ENCODE measurements around the gene ADGRE3.

GRCh38 chr19:14719162-14719561 lies 44.5 kb upstream of the ADGRE3 start:
- TF ChIP-seq CTCF (conservative IDR thresholded peaks at IDR 0.05; ENCODE audit: low read length) = no peak
- TF ChIP-seq EZH2phosphoT487 (IDR thresholded peaks at IDR 0.05; ENCODE audit: borderline replicate concordance) = no peak

All from Loucy (cell line).